Esophagus squamous epithelium (tissue), 4 donors: ENCODE data around the gene RERE.

Experiments
- POLR2A ChIP-seq, 4 donors: fragments of 450-650 bp; IDR thresholded peaks; one replicate each; pipeline ENCODE4 v1.6.1; 2017; ENCODE audit warnings: antibody characterized with exemption in 4 of 4, mild to moderate bottlenecking in 4 of 4, moderate library complexity in 3 of 4
- TF ChIP-seq, protein P1 (sequence below), 6 experiments: fragments of 450-650 bp in 4 of 6; fragments of 200-600 bp in 2 of 6; sonication (generic) in 2 of 6; IDR thresholded peaks; one replicate each; pipeline ENCODE4 v1.5.1; 2016 to 2019; ENCODE audit warnings: antibody characterized with exemption in 6 of 6, mild to moderate bottlenecking in 4 of 6, moderate library complexity in 4 of 6

DNA sequence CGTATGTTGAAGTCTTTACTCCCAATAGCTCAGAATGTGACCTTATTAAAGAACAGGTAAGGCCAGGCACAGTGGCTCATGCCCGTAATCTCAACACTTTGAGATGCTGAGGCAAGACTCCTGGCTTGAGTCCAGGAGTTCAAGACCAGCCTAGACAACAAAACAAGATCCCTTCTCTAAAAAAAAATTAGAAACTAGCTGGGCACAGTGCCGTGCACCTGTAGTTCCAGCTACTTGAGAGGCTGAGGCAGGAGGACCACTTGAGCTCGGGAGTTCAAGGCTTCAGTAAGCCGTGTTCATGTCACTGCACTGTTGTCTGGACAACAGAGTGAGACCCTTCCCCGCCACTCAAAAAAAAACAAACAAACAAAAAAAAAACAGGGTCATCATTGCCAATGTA, 171.3 kb downstream of the RERE start:
- no peak for TF ChIP-seq POLR2A (IDR thresholded peaks at IDR 0.05)
- TF ChIP-seq, protein P1, sequence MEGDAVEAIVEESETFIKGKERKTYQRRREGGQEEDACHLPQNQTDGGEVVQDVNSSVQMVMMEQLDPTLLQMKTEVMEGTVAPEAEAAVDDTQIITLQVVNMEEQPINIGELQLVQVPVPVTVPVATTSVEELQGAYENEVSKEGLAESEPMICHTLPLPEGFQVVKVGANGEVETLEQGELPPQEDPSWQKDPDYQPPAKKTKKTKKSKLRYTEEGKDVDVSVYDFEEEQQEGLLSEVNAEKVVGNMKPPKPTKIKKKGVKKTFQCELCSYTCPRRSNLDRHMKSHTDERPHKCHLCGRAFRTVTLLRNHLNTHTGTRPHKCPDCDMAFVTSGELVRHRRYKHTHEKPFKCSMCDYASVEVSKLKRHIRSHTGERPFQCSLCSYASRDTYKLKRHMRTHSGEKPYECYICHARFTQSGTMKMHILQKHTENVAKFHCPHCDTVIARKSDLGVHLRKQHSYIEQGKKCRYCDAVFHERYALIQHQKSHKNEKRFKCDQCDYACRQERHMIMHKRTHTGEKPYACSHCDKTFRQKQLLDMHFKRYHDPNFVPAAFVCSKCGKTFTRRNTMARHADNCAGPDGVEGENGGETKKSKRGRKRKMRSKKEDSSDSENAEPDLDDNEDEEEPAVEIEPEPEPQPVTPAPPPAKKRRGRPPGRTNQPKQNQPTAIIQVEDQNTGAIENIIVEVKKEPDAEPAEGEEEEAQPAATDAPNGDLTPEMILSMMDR (IDR thresholded peaks at IDR 0.05): no peak
